Choroid plexus epithelial cell (primary cell): ENCODE data around the gene LCN15.

Source experiments
- DNase-seq: peaks from one replicate; pipeline ENCODE4 v3.0.0-alpha.2; 2010; ENCODE audit warnings: low read depth
- H3K4me3 ChIP-seq: 2 replicates; pipeline ENCODE4 v1.5.1; 2011; ENCODE audit warnings: low read depth, mild to moderate bottlenecking, control low read depth, low read length, moderate library complexity
- CTCF ChIP-seq: conservative IDR thresholded peaks from 2 replicates; pipeline ENCODE4 v1.5.1; 2011; ENCODE audit warnings: low read depth, mild to moderate bottlenecking, control low read depth, inconsistent platforms, low read length, moderate library complexity

LCN15 gene

GRCh38 chr9:136732444-136733178 lies 31.7 kb downstream of the LCN15 start:
- no peak for TF ChIP-seq CTCF
- no peak overlapping the region for H3K4me3 ChIP-seq
- DNase-seq = no peak

- no peak for TF ChIP-seq CTCF
- DNase-seq = no peak
- H3K4me3 ChIP-seq = no peak overlapping the region
Observed at GRCh38 chr9:136729926-136730325, 34.4 kb downstream of the LCN15 start.

- DNase-seq = no peak
- peak overlapping the region; percentile 90 for H3K4me3 ChIP-seq
- no peak for TF ChIP-seq CTCF
Observed at GRCh38 chr9:136729144-136729543, 35.2 kb downstream of the LCN15 start.

- peak overlapping the region; percentile 90 for H3K4me3 ChIP-seq
- peak; percentile 39 for DNase-seq
- no peak for TF ChIP-seq CTCF
Observed at GRCh38 chr9:136728548-136729123, 35.7 kb downstream of the LCN15 start.

GRCh38 chr9:136728080-136728547 lies 36.2 kb downstream of the LCN15 start:
- H3K4me3 ChIP-seq = peak overlapping the region; percentile 90
- peak; percentile 67 for TF ChIP-seq CTCF
- peak; percentile 92 for DNase-seq

- peak; percentile 36 for TF ChIP-seq CTCF
- H3K4me3 ChIP-seq = peak overlapping the region; percentile 90
- no peak for DNase-seq
Observed at GRCh38 chr9:136726631-136727191, 37.6 kb downstream of the LCN15 start.
